Uterus (tissue), 4 donors: ENCODE measurements around the gene MASP1. TPM values are rescaled to one million over a fixed set of nuclear protein-coding genes. Genes with fewer than 3 reads are reported as not detected.

ENCODE experiments used
- DNase-seq, 2 donors: peaks; one replicate each; pipeline ENCODE4 v3.0.0-alpha.2; 2019 to 2020
- H3K27ac ChIP-seq, 2 donors: fragments of 200-600 bp; sonication (generic); 1 replicate in 1 of 2; 2 replicates in 1 of 2; pipeline ENCODE4 v1.5.1; 2016 to 2018
- H3K27me3 ChIP-seq, 2 donors: fragments of 200-600 bp; sonication (generic); one replicate each; pipeline ENCODE4 v1.5.1; 2018 to 2019; ENCODE audit warnings: control low read depth in 1 of 2
- H3K36me3 ChIP-seq, 2 donors: fragments of 200-600 bp; sonication (generic); one replicate each; pipeline ENCODE4 v1.5.1; 2019; ENCODE audit warnings: control low read depth in 1 of 2
- H3K4me1 ChIP-seq, 2 donors: fragments of 200-600 bp; sonication (generic); one replicate each; pipeline ENCODE4 v1.5.1; 2018 to 2019; ENCODE audit warnings: control low read depth in 1 of 2
- H3K4me3 ChIP-seq, 2 donors: fragments of 200-600 bp; sonication (generic); 1 replicate in 1 of 2; 2 replicates in 1 of 2; pipeline ENCODE4 v1.5.1; 2018 to 2019; ENCODE audit warnings: mild to moderate bottlenecking in 1 of 2
- H3K9me3 ChIP-seq, 2 donors: fragments of 200-600 bp; sonication (generic); one replicate each; pipeline ENCODE4 v1.5.1; 2019; ENCODE audit warnings: control low read depth in 1 of 2
- POLR2A ChIP-seq, 2 donors: fragments of 450-650 bp; IDR thresholded peaks; one replicate each; pipeline ENCODE4 v1.6.1; 2016; ENCODE audit warnings: antibody characterized with exemption in 2 of 2, mild to moderate bottlenecking in 1 of 2, moderate library complexity in 1 of 2
- intact Hi-C: fragments of 100-400 bp; cut with DNase I; formaldehyde crosslinking; loops from one replicate; pipeline ENCODE4 v1.15.1; 2023; ENCODE audit warnings: low total_unique reads
- total RNA-seq, 4 donors: library from RNA; depleted of rRNA in 3 of 4; stranded (reverse); fragments of >200 nt in 3 of 4; gene quantifications; one replicate each; pipeline versions ENCODE4 v1.1.0 to v1.2.4, GENCODE V29; 2014 to 2023
- TF ChIP-seq, protein P1 (sequence below), 4 experiments: fragments of 200-600 bp in 2 of 4; fragments of 450-650 bp in 2 of 4; sonication (generic) in 2 of 4; IDR thresholded peaks; one replicate each; pipeline ENCODE4 v1.5.1; 2016 to 2019; ENCODE audit warnings: antibody characterized with exemption in 4 of 4, mild to moderate bottlenecking in 2 of 4, moderate library complexity in 1 of 4
- donor health status: DM: yes; HTN: yes; CAD: no.

Gene MASP1
- total RNA-seq, 4 donors from 2014 or later: 25.3 to 121 (median 84.4) TPM

DNA sequence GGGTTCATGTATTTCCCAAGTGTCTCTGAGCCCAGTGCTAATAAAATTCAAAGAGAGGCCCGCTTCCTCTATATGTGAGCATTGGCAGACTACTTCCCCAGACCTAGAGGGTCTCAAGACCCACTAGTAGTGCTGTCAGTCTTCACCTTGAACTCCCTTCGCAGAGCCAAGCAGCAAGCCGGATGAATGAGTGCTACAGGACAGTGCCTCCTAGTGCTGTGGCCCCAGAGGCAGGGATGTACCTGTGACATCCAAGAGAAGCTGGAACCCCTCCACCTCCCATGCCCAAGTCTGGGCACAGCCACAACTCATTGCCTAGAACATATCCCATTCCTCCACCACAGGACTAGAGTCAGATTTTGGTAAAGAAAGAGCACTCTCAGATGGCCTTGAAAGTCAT is 37.2 kb upstream of the MASP1 start:
- no peak overlapping the region for H3K27ac ChIP-seq
- no peaks in the 10 kb centered on the region for H3K4me1 ChIP-seq
- H3K4me3 ChIP-seq: no peak overlapping the region
- H3K9me3 ChIP-seq: no peaks in the 10 kb centered on the region
- intact Hi-C loops: loop anchor here (10.0 kb wide), 1 partner anchor 346 kb away; the partner anchor contains the start of gene SST
- DNase-seq: no peak
- TF ChIP-seq, protein P1, sequence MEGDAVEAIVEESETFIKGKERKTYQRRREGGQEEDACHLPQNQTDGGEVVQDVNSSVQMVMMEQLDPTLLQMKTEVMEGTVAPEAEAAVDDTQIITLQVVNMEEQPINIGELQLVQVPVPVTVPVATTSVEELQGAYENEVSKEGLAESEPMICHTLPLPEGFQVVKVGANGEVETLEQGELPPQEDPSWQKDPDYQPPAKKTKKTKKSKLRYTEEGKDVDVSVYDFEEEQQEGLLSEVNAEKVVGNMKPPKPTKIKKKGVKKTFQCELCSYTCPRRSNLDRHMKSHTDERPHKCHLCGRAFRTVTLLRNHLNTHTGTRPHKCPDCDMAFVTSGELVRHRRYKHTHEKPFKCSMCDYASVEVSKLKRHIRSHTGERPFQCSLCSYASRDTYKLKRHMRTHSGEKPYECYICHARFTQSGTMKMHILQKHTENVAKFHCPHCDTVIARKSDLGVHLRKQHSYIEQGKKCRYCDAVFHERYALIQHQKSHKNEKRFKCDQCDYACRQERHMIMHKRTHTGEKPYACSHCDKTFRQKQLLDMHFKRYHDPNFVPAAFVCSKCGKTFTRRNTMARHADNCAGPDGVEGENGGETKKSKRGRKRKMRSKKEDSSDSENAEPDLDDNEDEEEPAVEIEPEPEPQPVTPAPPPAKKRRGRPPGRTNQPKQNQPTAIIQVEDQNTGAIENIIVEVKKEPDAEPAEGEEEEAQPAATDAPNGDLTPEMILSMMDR (IDR thresholded peaks at IDR 0.05): no peak
- no peak for TF ChIP-seq POLR2A (IDR thresholded peaks at IDR 0.05)
- no peaks in the 10 kb centered on the region for H3K36me3 ChIP-seq
- no peaks in the 10 kb centered on the region for H3K27me3 ChIP-seq

DNA sequence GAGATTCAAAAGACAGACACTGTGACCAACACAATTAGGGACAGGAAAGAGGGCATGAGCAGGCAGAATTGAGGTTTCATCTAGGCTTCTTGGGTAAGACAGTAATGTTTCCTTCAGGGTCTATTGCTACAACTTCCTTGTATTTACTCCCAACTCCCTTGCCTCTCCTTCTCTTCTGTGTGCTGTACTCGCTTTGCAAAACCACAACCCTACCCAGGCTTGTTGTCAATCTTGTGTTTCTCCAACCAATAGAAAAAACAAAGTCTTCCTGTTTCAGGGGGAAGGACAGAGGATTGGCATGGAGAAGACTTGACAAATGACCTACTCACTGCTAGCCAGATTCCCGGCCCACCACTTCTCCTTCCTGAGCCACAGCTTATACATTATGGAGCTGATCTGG is 36.3 kb upstream of the MASP1 start:
- Histone ChIP-seq H3K4me3 (no peak overlapping the region), H3K9me3 (no peaks in the 10 kb centered on the region), H3K27me3 (no peaks in the 10 kb centered on the region), H3K36me3 (no peaks in the 10 kb centered on the region), H3K27ac (no peak overlapping the region), H3K4me1 (no peaks in the 10 kb centered on the region)
- intact Hi-C loops: loop anchor here (10.0 kb wide), 1 partner anchor 347 kb away; the partner anchor contains the start of gene SST
- TF ChIP-seq, protein P1 (IDR thresholded peaks at IDR 0.05): no peak
- TF ChIP-seq POLR2A (IDR thresholded peaks at IDR 0.05): no peak
- no peak for DNase-seq

DNA sequence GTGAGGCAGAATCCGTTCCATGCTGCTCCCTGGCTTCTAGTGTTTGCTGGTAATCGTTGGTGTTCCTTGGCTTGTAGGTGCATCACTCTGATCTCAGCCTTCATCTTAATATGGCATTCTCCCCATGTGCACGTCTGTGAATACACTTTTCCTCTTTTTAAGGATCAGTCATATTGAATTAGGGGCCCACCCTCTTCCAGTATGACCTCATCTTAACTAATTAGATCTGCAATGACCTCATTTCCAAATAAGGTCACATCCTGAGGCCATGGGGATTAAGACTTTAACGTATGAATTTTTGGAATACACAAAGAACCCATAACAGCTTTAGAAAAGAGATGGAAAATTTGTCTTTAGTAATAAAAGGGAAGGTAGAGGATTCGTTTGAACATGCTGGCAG is 34.1 kb upstream of the MASP1 start:
- DNase-seq: no peak
- H3K4me1 ChIP-seq: no peaks in the 10 kb centered on the region
- H3K4me3 ChIP-seq: no peak overlapping the region
- no peaks in the 10 kb centered on the region for H3K27me3 ChIP-seq
- TF ChIP-seq, protein P1 (IDR thresholded peaks at IDR 0.05): no peak
- no peak for TF ChIP-seq POLR2A (IDR thresholded peaks at IDR 0.05)
- no peak overlapping the region for H3K27ac ChIP-seq
- H3K36me3 ChIP-seq: no peaks in the 10 kb centered on the region
- no peaks in the 10 kb centered on the region for H3K9me3 ChIP-seq
- intact Hi-C loops: loop anchor here (10.0 kb wide), 1 partner anchor 349 kb away; the partner anchor contains the start of gene SST

DNA sequence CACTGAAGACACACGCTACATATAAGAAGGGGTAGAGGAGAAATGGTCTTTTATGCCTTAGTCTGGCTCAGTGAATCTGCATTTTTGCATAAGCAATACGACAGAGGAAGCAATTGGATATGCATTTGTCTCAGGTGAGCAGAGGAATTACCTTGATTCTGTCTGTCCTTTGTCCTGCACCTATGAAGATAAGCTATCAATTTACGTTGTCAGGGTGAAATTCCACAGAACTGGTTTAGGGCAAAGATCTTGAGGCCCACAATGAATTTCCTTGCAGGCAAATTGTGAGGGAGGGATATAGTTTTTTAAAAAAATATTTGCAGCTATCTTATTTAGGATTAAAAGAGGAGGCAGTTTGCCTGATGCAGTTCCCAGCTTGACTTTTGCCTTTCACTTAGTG is 31.6 kb upstream of the MASP1 start:
- Histone ChIP-seq H3K36me3 (no peaks in the 10 kb centered on the region), H3K4me1 (no peaks in the 10 kb centered on the region), H3K27me3 (no peaks in the 10 kb centered on the region), H3K27ac (no peak overlapping the region), H3K9me3 (no peaks in the 10 kb centered on the region), H3K4me3 (no peak overlapping the region)
- no peak for DNase-seq
- no peak for TF ChIP-seq POLR2A (IDR thresholded peaks at IDR 0.05)
- intact Hi-C loops: loop anchor here (10.0 kb wide), 1 partner anchor 352 kb away; the partner anchor contains the start of gene SST

DNA sequence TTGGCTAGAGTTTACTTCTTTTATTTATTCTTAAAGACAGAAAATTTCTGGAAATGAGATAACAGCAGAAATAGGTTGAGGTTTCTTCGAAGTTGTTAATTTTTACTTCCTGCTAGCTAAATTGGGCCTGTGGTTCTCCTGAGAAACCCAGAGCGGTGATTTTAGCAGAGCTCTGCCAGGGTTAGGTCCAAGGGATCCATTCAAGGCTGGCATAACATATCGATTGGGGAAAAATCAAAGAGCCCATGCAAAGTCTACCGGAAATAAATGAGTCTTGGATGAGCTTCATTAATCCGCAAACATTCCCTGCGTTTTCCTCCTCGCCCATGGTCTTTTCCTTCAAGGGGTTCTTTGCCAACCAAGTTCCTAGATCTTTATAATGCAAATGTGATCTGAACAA is 30.8 kb upstream of the MASP1 start:
- no peak for DNase-seq
- Histone ChIP-seq H3K36me3 (no peaks in the 10 kb centered on the region), H3K27me3 (no peaks in the 10 kb centered on the region), H3K4me1 (no peaks in the 10 kb centered on the region), H3K9me3 (no peaks in the 10 kb centered on the region), H3K4me3 (no peak overlapping the region), H3K27ac (no peak overlapping the region)
- intact Hi-C loops: loop anchor here (10.0 kb wide), 1 partner anchor 353 kb away; the partner anchor contains the start of gene SST
- TF ChIP-seq, protein P1 (IDR thresholded peaks at IDR 0.05): no peak
- TF ChIP-seq POLR2A (IDR thresholded peaks at IDR 0.05): no peak

DNA sequence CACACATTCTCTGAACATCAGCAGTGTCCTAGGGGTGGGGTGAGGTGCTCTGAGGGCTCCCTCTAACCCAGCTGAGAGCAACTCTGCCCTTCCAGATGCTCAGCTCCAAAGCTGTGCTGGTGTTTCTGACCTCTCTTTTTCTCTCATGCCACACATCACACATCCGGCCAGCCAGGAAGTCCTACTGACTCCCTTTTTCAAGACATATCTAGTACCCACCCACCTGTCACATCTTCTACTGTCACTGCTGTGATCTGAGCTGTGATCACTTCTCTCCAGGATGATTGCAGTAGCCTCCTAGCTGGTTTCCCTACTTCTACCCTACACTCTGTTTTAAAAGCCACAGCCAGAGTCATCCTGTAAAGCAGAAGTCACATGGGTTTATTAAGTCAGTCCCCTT is 30.2 kb upstream of the MASP1 start:
- H3K36me3 ChIP-seq: no peaks in the 10 kb centered on the region
- intact Hi-C loops: loop anchor here (10.0 kb wide), 1 partner anchor 353 kb away; the partner anchor contains the start of gene SST
- TF ChIP-seq, protein P1 (IDR thresholded peaks at IDR 0.05): no peak
- no peak for TF ChIP-seq POLR2A (IDR thresholded peaks at IDR 0.05)
- H3K4me3 ChIP-seq: no peak overlapping the region
- DNase-seq: no peak
- no peak overlapping the region for H3K27ac ChIP-seq
- no peaks in the 10 kb centered on the region for H3K4me1 ChIP-seq
- no peaks in the 10 kb centered on the region for H3K9me3 ChIP-seq
- H3K27me3 ChIP-seq: no peaks in the 10 kb centered on the region
